ENCODE results near the gene PDIA4. TPM values are rescaled to one million over a fixed set of nuclear protein-coding genes. Genes with fewer than 3 reads are reported as not detected.

The PDIA4 gene
- 69.5 TPM for total RNA-seq

- DNase-seq (ENCODE audit: extremely low spot score in 2 of 2): peak; percentile 99
- TF ChIP-seq POLR2A (IDR thresholded peaks at IDR 0.05): peak in 1 of 2 donors; percentile 48
- peak; percentile 92 to 93 for TF ChIP-seq POLR2AphosphoS5 (IDR thresholded peaks at IDR 0.05; ENCODE audit: insufficient read depth in 1 of 2, low read depth in 1 of 2)
- TF ChIP-seq CTCF (IDR thresholded peaks at IDR 0.05): peak in 1 of 3 experiments; percentile 20
- Histone ChIP-seq H3K9me3 (no peaks in the 10 kb centered on the region), H3K27ac (peak within 1 kb of the TSS; percentile 74), H3K4me1 (peaks cover 32% of the 10 kb centered on the region), H3K4me3 (peak within 1 kb of the TSS; percentile 79 to 88), H3K36me3 (no peaks in the 10 kb centered on the region), H3K27me3 (no peaks in the 10 kb centered on the region)
- intact Hi-C loops (cut with DNase I): loop anchor here (2.0 kb wide), 1 partner anchor 38 kb away; no protein-coding TSS in a partner anchor
Observed at GRCh38 chr7:149028346-149029109, at the start of gene PDIA4. PDIA4 (minus strand) TSS chr7:149028505; CDS start chr7:149028408, 97 bp downstream.

DNA sequence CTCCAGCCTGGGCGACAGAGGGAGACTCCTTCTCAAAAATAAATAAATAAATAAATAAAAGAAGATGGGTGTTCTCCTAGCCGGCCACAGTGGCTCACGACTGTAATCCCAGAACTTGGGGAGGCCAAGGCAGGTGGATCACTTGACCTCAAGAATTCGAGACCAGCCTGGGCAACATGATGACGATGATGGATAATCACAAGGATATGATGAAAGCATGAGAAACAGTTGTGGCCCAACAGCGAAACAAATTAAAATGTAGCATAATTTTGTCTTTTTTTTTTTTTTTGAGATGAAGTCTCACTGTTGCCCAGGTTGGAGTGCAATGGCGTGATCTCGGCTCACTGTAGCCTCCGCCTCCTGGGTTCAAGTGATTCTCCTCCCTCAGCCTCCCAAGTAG lies 49.3 kb upstream of the PDIA4 start:
- Histone ChIP-seq H3K27ac (no peak overlapping the region), H3K36me3 (peaks cover 0 to 7% of the 10 kb centered on the region in 2 donors), H3K4me3 (no peak overlapping the region), H3K27me3 (no peaks in the 10 kb centered on the region), H3K4me1 (no peaks in the 10 kb centered on the region), H3K9me3 (no peaks in the 10 kb centered on the region)
- no peak for TF ChIP-seq CTCF (IDR thresholded peaks at IDR 0.05)
- TF ChIP-seq POLR2AphosphoS5 (IDR thresholded peaks at IDR 0.05; ENCODE audit: insufficient read depth in 1 of 2, low read depth in 1 of 2): no peak
- no peak for TF ChIP-seq POLR2A (IDR thresholded peaks at IDR 0.05)
- intact Hi-C loops (cut with DNase I): no loop called here
- DNase-seq (ENCODE audit: extremely low spot score in 2 of 2): no peak

DNA sequence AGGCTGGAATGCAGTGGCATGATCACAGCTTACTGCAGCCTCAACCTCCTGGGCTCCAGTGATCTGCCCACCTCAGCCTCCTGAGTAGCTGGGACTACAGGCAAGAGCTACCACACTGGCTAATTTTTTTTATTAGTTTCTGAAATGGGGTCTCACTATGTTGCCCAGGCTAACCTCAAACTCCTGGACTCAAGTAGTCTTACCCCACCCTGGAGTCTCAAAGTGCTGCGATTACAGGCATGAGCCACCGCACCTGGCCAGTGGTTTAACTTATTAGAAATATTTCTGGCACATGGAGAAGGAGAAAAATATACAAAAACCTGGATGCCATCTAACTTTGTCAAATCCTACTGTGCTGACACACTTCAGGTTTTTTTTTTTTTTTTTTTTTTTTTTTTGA lies 47.0 kb upstream of the PDIA4 start:
- Histone ChIP-seq H3K36me3 (peaks cover 0 to 30% of the 10 kb centered on the region in 2 donors), H3K4me1 (no peaks in the 10 kb centered on the region), H3K27ac (peak overlapping the region; percentile 4), H3K4me3 (no peak overlapping the region), H3K9me3 (no peaks in the 10 kb centered on the region), H3K27me3 (no peaks in the 10 kb centered on the region)
- DNase-seq (ENCODE audit: extremely low spot score in 2 of 2): no peak
- intact Hi-C loops (cut with DNase I): no loop called here
- TF ChIP-seq POLR2AphosphoS5 (IDR thresholded peaks at IDR 0.05; ENCODE audit: insufficient read depth in 1 of 2, low read depth in 1 of 2) (no peak), POLR2A (IDR thresholded peaks at IDR 0.05) (no peak), CTCF (IDR thresholded peaks at IDR 0.05) (no peak)

- TF ChIP-seq POLR2AphosphoS5 (IDR thresholded peaks at IDR 0.05; ENCODE audit: insufficient read depth in 1 of 2, low read depth in 1 of 2) (no peak), CTCF (IDR thresholded peaks at IDR 0.05) (no peak)
- Histone ChIP-seq H3K36me3 (peaks cover 0 to 33% of the 10 kb centered on the region in 2 donors), H3K4me1 (no peaks in the 10 kb centered on the region), H3K9me3 (no peaks in the 10 kb centered on the region), H3K27ac (no peak overlapping the region), H3K4me3 (no peak overlapping the region), H3K27me3 (no peaks in the 10 kb centered on the region)
- DNase-seq (ENCODE audit: extremely low spot score in 2 of 2): no peak
- intact Hi-C loops (cut with DNase I): no loop called here
Observed at GRCh38 chr7:149074116-149074885, 46.0 kb upstream of the PDIA4 start.

All from vagina (tissue), 2 donors.